ENCODE data around the gene F12. TPM values are rescaled to one million over a fixed set of nuclear protein-coding genes. Genes with fewer than 3 reads are reported as not detected.

F12 gene
- total and polyA plus RNA-seq, 2 donors (not counting 1 experiment from before 2014, with no cell fraction given), result 0.10 to 0.50 TPM

DNA sequence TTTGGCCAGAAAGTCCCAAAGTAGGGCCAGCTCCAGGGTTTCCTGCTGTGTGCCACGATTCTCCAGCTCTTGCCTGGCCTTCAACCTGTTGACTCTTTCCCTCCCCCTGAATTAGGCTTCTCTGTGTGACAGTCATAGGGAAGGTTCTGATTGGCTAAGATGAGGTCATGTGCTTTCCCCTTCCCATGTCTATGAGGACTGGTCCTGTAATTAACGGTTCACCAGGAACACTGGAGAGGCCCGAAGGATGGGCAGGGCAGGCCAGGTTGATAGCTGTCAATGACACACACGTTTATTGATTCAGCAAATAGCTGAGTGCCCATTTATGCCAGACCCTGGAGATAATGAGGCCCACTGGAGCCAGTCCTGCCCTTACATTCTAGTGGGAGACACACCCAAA is 28.3 kb upstream of the F12 start:
- no peaks in the 10 kb centered on the region for H3K79me2 ChIP-seq (ENCODE audit: control insufficient read depth, insufficient read depth, low read length)
- H3K4me2 ChIP-seq (ENCODE audit: extremely low read depth, insufficient read depth, low read length), result no peak overlapping the region
- H3K4me1 ChIP-seq (ENCODE audit: control insufficient read depth, extremely low read depth, insufficient read depth, low read length), result no peaks in the 10 kb centered on the region
- no peak overlapping the region for H2AFZ ChIP-seq (ENCODE audit: low read length)
- no peak overlapping the region for H3K9ac ChIP-seq (ENCODE audit: insufficient read depth, low read length)
- H3K9me3 ChIP-seq (ENCODE audit: control insufficient read depth, insufficient read depth, low read depth, low read length), result no peaks in the 10 kb centered on the region
- no peaks in the 10 kb centered on the region for H3K27me3 ChIP-seq (ENCODE audit: control insufficient read depth, insufficient read depth, low read length)
- DNase-seq (ENCODE audit: low read depth in 2 of 2), result no peak
- no peak overlapping the region for H3K4me3 ChIP-seq (replicated peaks in 1 of 4; ENCODE audit: control extremely low read depth in 1 of 4, insufficient read depth in 1 of 4, low read depth in 3 of 4, low read length in 4 of 4)
- no peak overlapping the region for H3K27ac ChIP-seq (ENCODE audit: insufficient read depth, low read length)
- H4K20me1 ChIP-seq (ENCODE audit: control insufficient read depth, extremely low read depth, insufficient read depth, low read length), result no peaks in the 10 kb centered on the region
- peaks cover 22% of the 10 kb centered on the region for H3K36me3 ChIP-seq (ENCODE audit: control insufficient read depth, insufficient read depth, low read length)
- TF ChIP-seq CTCF (conservative IDR thresholded peaks at IDR 0.05 in 1 of 2, IDR thresholded peaks at IDR 0.05 in 1 of 2; ENCODE audit: low read depth in 1 of 2, low read length in 2 of 2), result no peak

DNA sequence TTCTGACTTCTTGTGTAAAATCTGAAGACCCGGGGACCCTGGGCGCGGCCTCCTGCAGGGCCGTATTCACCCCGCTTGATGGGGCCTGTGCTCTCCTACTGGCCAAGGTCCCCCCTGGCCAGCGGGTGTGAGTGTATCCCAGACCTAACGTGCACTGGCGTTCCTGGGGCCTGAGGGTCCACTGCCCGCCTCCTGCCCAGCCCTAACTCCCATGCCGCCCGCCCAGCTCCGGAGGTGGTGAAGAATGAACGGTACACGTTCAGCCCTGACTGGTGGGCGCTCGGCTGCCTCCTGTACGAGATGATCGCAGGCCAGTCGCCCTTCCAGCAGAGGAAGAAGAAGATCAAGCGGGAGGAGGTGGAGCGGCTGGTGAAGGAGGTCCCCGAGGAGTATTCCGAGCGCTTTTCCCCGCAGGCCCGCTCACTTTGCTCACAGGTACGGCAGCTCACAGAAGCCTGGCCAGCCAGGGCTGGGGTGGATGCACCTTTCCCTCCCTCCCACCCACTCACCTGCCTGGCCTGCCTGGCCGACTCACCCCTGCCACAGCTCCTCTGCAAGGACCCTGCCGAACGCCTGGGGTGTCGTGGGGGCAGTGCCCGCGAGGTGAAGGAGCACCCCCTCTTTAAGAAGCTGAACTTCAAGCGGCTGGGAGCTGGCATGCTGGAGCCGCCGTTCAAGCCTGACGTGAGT is 26.6 kb upstream of the F12 start:
- TF ChIP-seq CTCF (conservative IDR thresholded peaks at IDR 0.05 in 1 of 2, IDR thresholded peaks at IDR 0.05 in 1 of 2; ENCODE audit: low read depth in 1 of 2, low read length in 2 of 2), result no peak
- no peak for TF ChIP-seq EZH2 (IDR thresholded peaks at IDR 0.05; ENCODE audit: low read length, missing control alignments)

GRCh38 chr5:177434942-177435738 is 25.8 kb upstream of the F12 start:
- H3K9me3 ChIP-seq (ENCODE audit: control insufficient read depth, insufficient read depth, low read depth, low read length), result no peaks in the 10 kb centered on the region
- no peak overlapping the region for H3K4me3 ChIP-seq (replicated peaks in 1 of 4; ENCODE audit: control extremely low read depth in 1 of 4, insufficient read depth in 1 of 4, low read depth in 3 of 4, low read length in 4 of 4)
- H3K9ac ChIP-seq (ENCODE audit: insufficient read depth, low read length), result no peak overlapping the region
- no peaks in the 10 kb centered on the region for H3K4me1 ChIP-seq (ENCODE audit: control insufficient read depth, extremely low read depth, insufficient read depth, low read length)
- H4K20me1 ChIP-seq (ENCODE audit: control insufficient read depth, extremely low read depth, insufficient read depth, low read length), result no peaks in the 10 kb centered on the region
- H3K4me2 ChIP-seq (ENCODE audit: extremely low read depth, insufficient read depth, low read length), result no peak overlapping the region
- no peak overlapping the region for H2AFZ ChIP-seq (ENCODE audit: low read length)
- no peak overlapping the region for H3K27ac ChIP-seq (ENCODE audit: insufficient read depth, low read length)
- H3K79me2 ChIP-seq (ENCODE audit: control insufficient read depth, insufficient read depth, low read length), result no peaks in the 10 kb centered on the region
- H3K27me3 ChIP-seq (ENCODE audit: control insufficient read depth, insufficient read depth, low read length), result no peaks in the 10 kb centered on the region
- TF ChIP-seq CTCF (conservative IDR thresholded peaks at IDR 0.05 in 1 of 2, IDR thresholded peaks at IDR 0.05 in 1 of 2; ENCODE audit: low read depth in 1 of 2, low read length in 2 of 2), result no peak
- TF ChIP-seq EZH2 (IDR thresholded peaks at IDR 0.05; ENCODE audit: low read length, missing control alignments), result no peak
- peaks cover 29% of the 10 kb centered on the region for H3K36me3 ChIP-seq (ENCODE audit: control insufficient read depth, insufficient read depth, low read length)
- no peak for DNase-seq (ENCODE audit: low read depth in 2 of 2)

More for the DNA sequence above, 26.6 kb upstream of the F12 start:
- Histone ChIP-seq H3K9me3 (ENCODE audit: control insufficient read depth, insufficient read depth, low read depth, low read length) (no peaks in the 10 kb centered on the region), H3K4me1 (ENCODE audit: control insufficient read depth, extremely low read depth, insufficient read depth, low read length) (no peaks in the 10 kb centered on the region), H3K79me2 (ENCODE audit: control insufficient read depth, insufficient read depth, low read length) (no peaks in the 10 kb centered on the region), H3K27ac (ENCODE audit: insufficient read depth, low read length) (no peak overlapping the region), H4K20me1 (ENCODE audit: control insufficient read depth, extremely low read depth, insufficient read depth, low read length) (no peaks in the 10 kb centered on the region), H3K9ac (ENCODE audit: insufficient read depth, low read length) (no peak overlapping the region), H3K4me3 (replicated peaks in 1 of 4; ENCODE audit: control extremely low read depth in 1 of 4, insufficient read depth in 1 of 4, low read depth in 3 of 4, low read length in 4 of 4) (no peak overlapping the region), H3K36me3 (ENCODE audit: control insufficient read depth, insufficient read depth, low read length) (peaks cover 29% of the 10 kb centered on the region), H2AFZ (ENCODE audit: low read length) (no peak overlapping the region), H3K27me3 (ENCODE audit: control insufficient read depth, insufficient read depth, low read length) (no peaks in the 10 kb centered on the region), H3K4me2 (ENCODE audit: extremely low read depth, insufficient read depth, low read length) (no peak overlapping the region)
- no peak for DNase-seq (ENCODE audit: low read depth in 2 of 2)

Data from fibroblast of lung (primary cell).